ENCODE results near the gene MRPS15. TPM values are rescaled to one million over a fixed set of nuclear protein-coding genes. Genes with fewer than 3 reads are reported as not detected.

Gene MRPS15
- total and polyA plus RNA-seq, 7 donors, result 70.3 to 115 (median 85.3) TPM

- Histone ChIP-seq H3K4me1 (peaks cover 0 to 7% (median 5%) of the 10 kb centered on the region in 4 donors), H3K36me3 (peaks cover 0 to 44% (median 9%) of the 10 kb centered on the region in 4 donors), H3K9me3 (no peaks in the 10 kb centered on the region), H3K27ac (no peak overlapping the region), H3K4me3 (no peak overlapping the region), H3K27me3 (no peaks in the 10 kb centered on the region)
- intact Hi-C loops (cut with DNase I), result loop anchor here (2.0 kb wide), 1 partner anchor 51 kb away; no protein-coding TSS in a partner anchor
- TF ChIP-seq POLR2AphosphoS5 (IDR thresholded peaks at IDR 0.05), result no peak
- TF ChIP-seq POLR2A (IDR thresholded peaks at IDR 0.05), result no peak
- TF ChIP-seq EP300 (IDR thresholded peaks at IDR 0.05), result no peak
- TF ChIP-seq CTCF (IDR thresholded peaks at IDR 0.05), result no peak
- WGBS, 2 donors, result 80 to 88% methylated on average over 4 of the region's 4 CpGs
- peak; percentile 4 for DNase-seq
Observed at GRCh38 chr1:36419569-36419968, 44.6 kb downstream of the MRPS15 start.

GRCh38 chr1:36419140-36419539 is 45.0 kb downstream of the MRPS15 start:
- WGBS, 2 donors, result 89 to 91% methylated on average over 3 of the region's 3 CpGs
- Histone ChIP-seq H3K4me1 (peaks cover 0 to 7% (median 5%) of the 10 kb centered on the region in 4 donors), H3K27me3 (no peaks in the 10 kb centered on the region), H3K4me3 (no peak overlapping the region), H3K9me3 (no peaks in the 10 kb centered on the region), H3K27ac (no peak overlapping the region), H3K36me3 (peaks cover 0 to 41% (median 9%) of the 10 kb centered on the region in 4 donors)
- TF ChIP-seq EP300 (IDR thresholded peaks at IDR 0.05), result no peak
- no peak for TF ChIP-seq POLR2A (IDR thresholded peaks at IDR 0.05)
- no peak for TF ChIP-seq POLR2AphosphoS5 (IDR thresholded peaks at IDR 0.05)
- no peak for TF ChIP-seq CTCF (IDR thresholded peaks at IDR 0.05)
- intact Hi-C loops (cut with DNase I), result loop anchor here (2.0 kb wide), 1 partner anchor 50 kb away; no protein-coding TSS in a partner anchor
- DNase-seq, result no peak

GRCh38 chr1:36417931-36418330 is 46.3 kb downstream of the MRPS15 start:
- Histone ChIP-seq H3K4me1 (peaks cover 0 to 7% (median 5%) of the 10 kb centered on the region in 4 donors), H3K4me3 (no peak overlapping the region), H3K27ac (no peak overlapping the region), H3K36me3 (peaks cover 0 to 32% (median 9%) of the 10 kb centered on the region in 4 donors), H3K27me3 (no peaks in the 10 kb centered on the region), H3K9me3 (no peaks in the 10 kb centered on the region)
- 92 to 94% methylated on average over 9 of the region's 9 CpGs for WGBS, 2 donors
- no peak for DNase-seq
- TF ChIP-seq CTCF (IDR thresholded peaks at IDR 0.05) (no peak), POLR2A (IDR thresholded peaks at IDR 0.05) (no peak), EP300 (IDR thresholded peaks at IDR 0.05) (no peak), POLR2AphosphoS5 (IDR thresholded peaks at IDR 0.05) (no peak)
- intact Hi-C loops (cut with DNase I), result loop anchor here (2.0 kb wide), 1 partner anchor 49 kb away; no protein-coding TSS in a partner anchor

DNA sequence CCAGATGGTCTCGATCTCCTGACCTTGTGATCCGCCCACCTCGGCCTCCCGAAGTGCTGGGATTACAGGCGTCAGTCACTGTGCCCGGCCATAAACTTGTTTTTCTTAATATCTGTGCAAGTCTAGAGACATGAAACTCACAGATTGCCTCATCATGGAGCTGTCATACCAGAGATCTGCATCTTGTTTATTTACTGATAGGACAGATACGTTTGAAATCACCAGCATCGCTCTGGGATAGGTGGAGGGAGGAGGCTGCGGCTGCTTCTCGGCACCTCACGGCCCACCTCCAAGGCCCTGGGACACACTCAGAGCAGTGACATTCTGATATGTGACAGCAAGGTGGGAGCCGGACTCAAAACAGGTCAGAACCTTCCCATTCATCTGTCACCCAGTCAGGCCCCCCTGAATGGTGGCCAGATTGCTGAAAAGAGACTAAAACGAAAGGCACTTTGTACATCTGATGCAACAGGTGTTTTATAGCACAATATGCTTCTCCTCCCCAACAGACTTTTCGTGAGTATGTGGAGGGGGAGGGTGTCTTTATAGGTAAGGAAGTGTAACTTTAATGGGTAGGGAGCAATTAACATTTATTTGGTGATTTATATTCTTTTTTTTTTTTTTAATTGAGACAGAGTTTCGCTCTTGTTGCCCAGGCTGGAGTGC is 48.4 kb downstream of the MRPS15 start:
- Histone ChIP-seq H3K27me3 (no peaks in the 10 kb centered on the region), H3K4me1 (peaks cover 0 to 7% (median 5%) of the 10 kb centered on the region in 4 donors), H3K9me3 (no peaks in the 10 kb centered on the region), H3K36me3 (peaks cover 0 to 12% (median 2%) of the 10 kb centered on the region in 4 donors), H3K27ac (no peak overlapping the region), H3K4me3 (no peak overlapping the region)
- intact Hi-C loops (cut with DNase I), result no loop called here
- no peak for TF ChIP-seq EP300 (IDR thresholded peaks at IDR 0.05)
- 21 to 73% methylated on average over 15 of the region's 15 CpGs for WGBS, 2 donors
- DNase-seq, result no peak

DNA sequence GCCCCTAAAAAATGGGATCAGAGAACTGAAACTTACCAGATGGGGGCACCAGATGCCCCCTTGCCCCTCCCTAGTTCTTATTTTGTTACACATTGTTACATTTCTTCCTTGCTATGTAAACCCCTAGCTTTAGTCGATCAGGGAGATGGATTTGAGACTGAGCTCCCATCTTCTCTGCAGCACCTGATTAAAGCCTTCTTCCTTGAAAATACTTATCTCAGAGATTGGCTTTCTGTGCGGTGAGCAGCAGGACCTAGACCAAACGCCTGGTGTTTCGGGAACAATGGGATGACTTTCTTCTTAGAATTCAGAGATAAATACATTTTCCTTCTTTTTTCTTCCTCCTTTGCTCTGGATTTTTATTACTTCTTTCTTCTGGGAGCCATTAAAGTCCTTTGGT is 49.8 kb downstream of the MRPS15 start:
- Histone ChIP-seq H3K27ac (no peak overlapping the region), H3K27me3 (no peaks in the 10 kb centered on the region), H3K4me1 (no peaks in the 10 kb centered on the region), H3K9me3 (no peaks in the 10 kb centered on the region), H3K36me3 (peaks cover 0 to 12% (median 2%) of the 10 kb centered on the region in 4 donors), H3K4me3 (no peak overlapping the region)
- no peak for DNase-seq
- TF ChIP-seq POLR2AphosphoS5 (IDR thresholded peaks at IDR 0.05) (no peak), EP300 (IDR thresholded peaks at IDR 0.05) (no peak), POLR2A (IDR thresholded peaks at IDR 0.05) (no peak), CTCF (IDR thresholded peaks at IDR 0.05) (no peak)
- 93 to 95% methylated on average over 4 of the region's 4 CpGs for WGBS, 2 donors
- intact Hi-C loops (cut with DNase I), result no loop called here
